Measurements from ENCODE around the gene TMEM45A. TPM values are rescaled to one million over a fixed set of nuclear protein-coding genes. Genes with fewer than 3 reads are reported as not detected.

The TMEM45A gene
- total RNA-seq, 1 experiment from 2014 or later, result 6.6 TPM

- DNase-seq (ENCODE audit: low spot score), result no peak
- Mint-ChIP-seq H3K4me1 (no peaks in the 10 kb centered on the region), H3K9me3 (peaks cover 33% of the 10 kb centered on the region), H3K27me3 (ENCODE audit: low read depth) (no peaks in the 10 kb centered on the region), H3K36me3 (peaks cover 16% of the 10 kb centered on the region), H3K4me3 (no peak overlapping the region), H3K27ac (no peak overlapping the region)
- TF ChIP-seq, protein P1, sequence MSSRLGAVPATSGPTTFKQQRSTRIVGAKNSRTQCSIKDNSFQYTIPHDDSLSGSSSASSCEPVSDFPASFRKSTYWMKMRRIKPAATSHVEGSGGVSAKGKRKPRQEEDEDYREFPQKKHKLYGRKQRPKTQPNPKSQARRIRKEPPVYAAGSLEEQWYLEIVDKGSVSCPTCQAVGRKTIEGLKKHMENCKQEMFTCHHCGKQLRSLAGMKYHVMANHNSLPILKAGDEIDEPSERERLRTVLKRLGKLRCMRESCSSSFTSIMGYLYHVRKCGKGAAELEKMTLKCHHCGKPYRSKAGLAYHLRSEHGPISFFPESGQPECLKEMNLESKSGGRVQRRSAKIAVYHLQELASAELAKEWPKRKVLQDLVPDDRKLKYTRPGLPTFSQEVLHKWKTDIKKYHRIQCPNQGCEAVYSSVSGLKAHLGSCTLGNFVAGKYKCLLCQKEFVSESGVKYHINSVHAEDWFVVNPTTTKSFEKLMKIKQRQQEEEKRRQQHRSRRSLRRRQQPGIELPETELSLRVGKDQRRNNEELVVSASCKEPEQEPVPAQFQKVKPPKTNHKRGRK (CRISPR knock-in tag; IDR thresholded peaks at IDR 0.05; ENCODE audit: borderline replicate concordance), result no peak
- TF ChIP-seq FOXJ3 (CRISPR knock-in tag; IDR thresholded peaks at IDR 0.05; ENCODE audit: borderline replicate concordance) (no peak), TEAD1 (CRISPR knock-in tag; IDR thresholded peaks at IDR 0.05) (no peak), ESRRA (CRISPR knock-in tag; IDR thresholded peaks at IDR 0.05; ENCODE audit: borderline replicate concordance) (no peak), ETV6 (CRISPR knock-in tag; IDR thresholded peaks at IDR 0.05) (no peak), NFATC4 (CRISPR knock-in tag; IDR thresholded peaks at IDR 0.05) (no peak)
- CTCF ChIA-PET, result no interaction called here
- ATAC-seq, result no peak
- POLR2A ChIA-PET, result no interaction called here
Observed at GRCh38 chr3:100584101-100584660, 91.8 kb downstream of the TMEM45A start.

DNA sequence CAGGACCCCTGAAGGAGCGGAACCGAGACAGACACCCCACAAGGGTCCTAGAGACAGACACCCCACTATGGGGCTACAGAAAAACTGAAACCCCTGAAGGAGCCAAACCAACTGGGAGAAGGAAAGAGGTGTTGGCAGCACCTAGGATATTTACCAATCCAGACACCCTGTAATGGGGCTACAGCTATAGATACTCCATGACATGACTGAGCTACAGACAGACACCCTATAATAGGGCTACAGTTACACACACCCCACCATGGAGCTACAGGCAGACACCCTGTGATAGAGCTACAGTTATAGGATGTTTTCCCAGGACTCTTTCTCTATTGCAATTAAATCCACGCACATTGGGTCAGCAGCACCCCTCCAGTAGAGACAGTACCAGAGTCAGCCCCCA lies 94.4 kb downstream of the TMEM45A start:
- Mint-ChIP-seq H3K4me1 (peaks cover 3% of the 10 kb centered on the region; the same call in 1 of the 2 replicates), H3K4me3 (no peak overlapping the region), H3K27ac (no peak overlapping the region), H3K9me3 (peaks cover 33% of the 10 kb centered on the region), H3K36me3 (peaks cover 16% of the 10 kb centered on the region), H3K27me3 (ENCODE audit: low read depth) (no peaks in the 10 kb centered on the region)
- POLR2A ChIA-PET, result no interaction called here
- ATAC-seq (no peak), DNase-seq (ENCODE audit: low spot score) (no peak)
- CTCF ChIA-PET, result no interaction called here
- TF ChIP-seq E2F1 (CRISPR knock-in tag; IDR thresholded peaks at IDR 0.05), result no peak
- TF ChIP-seq ZNF121 (CRISPR knock-in tag; IDR thresholded peaks at IDR 0.05), result no peak
- no peak for TF ChIP-seq NR2C2 (CRISPR knock-in tag; IDR thresholded peaks at IDR 0.05)
- TF ChIP-seq, protein P2, sequence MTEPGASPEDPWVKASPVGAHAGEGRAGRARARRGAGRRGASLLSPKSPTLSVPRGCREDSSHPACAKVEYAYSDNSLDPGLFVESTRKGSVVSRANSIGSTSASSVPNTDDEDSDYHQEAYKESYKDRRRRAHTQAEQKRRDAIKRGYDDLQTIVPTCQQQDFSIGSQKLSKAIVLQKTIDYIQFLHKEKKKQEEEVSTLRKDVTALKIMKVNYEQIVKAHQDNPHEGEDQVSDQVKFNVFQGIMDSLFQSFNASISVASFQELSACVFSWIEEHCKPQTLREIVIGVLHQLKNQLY (CRISPR knock-in tag; IDR thresholded peaks at IDR 0.05), result no peak
- no peak for TF ChIP-seq ZNF532 (CRISPR knock-in tag; IDR thresholded peaks at IDR 0.05; ENCODE audit: borderline replicate concordance)
- TF ChIP-seq ZNF232 (CRISPR knock-in tag; IDR thresholded peaks at IDR 0.05), result no peak
- no peak for TF ChIP-seq AFF4 (CRISPR knock-in tag; IDR thresholded peaks at IDR 0.05; ENCODE audit: borderline replicate concordance)
- TF ChIP-seq ZNF219 (CRISPR knock-in tag; IDR thresholded peaks at IDR 0.05; ENCODE audit: borderline replicate concordance), result no peak
- TF ChIP-seq ZNF138 (CRISPR knock-in tag; conservative IDR thresholded peaks at IDR 0.05), result no peak
- no peak for TF ChIP-seq IRF1 (CRISPR knock-in tag; IDR thresholded peaks at IDR 0.05)
- TF ChIP-seq ZBTB21 (CRISPR knock-in tag; IDR thresholded peaks at IDR 0.05; ENCODE audit: borderline replicate concordance), result no peak
- no peak for TF ChIP-seq PREB (CRISPR knock-in tag; IDR thresholded peaks at IDR 0.05; ENCODE audit: borderline replicate concordance)
